HG03095 (cell line): ENCODE results near the gene EEF1B2.
"Not testable (repeated sequence)": the region's sequence is repeated elsewhere in the genome, so short reads cannot be mapped to it uniquely, and the experiment has no call there.

Experiments used
- ATAC-seq: cut with Tn5 transposase; IDR thresholded peaks from one replicate; pipeline ENCODE4 v1.9.1; 2021; ENCODE audit warnings: moderate library complexity; ENCODE audit not compliant: unreplicated experiment

EEF1B2 gene

GRCh38 chr2:206163251-206163880, 3.7 kb downstream of the EEF1B2 start:
- ATAC-seq, result no peak

GRCh38 chr2:206164261-206164862, 4.7 kb downstream of the EEF1B2 start:
- ATAC-seq, result no peak

- not testable (repeated sequence) for ATAC-seq
Observed at GRCh38 chr2:206168230-206168629, 8.5 kb downstream of the EEF1B2 start.

GRCh38 chr2:206171624-206172397, 12.1 kb downstream of the EEF1B2 start:
- ATAC-seq, result not testable (repeated sequence)

GRCh38 chr2:206173147-206173546, 13.5 kb downstream of the EEF1B2 start:
- ATAC-seq, result no peak

GRCh38 chr2:206176121-206176520, 16.4 kb downstream of the EEF1B2 start:
- no peak for ATAC-seq

GRCh38 chr2:206176901-206177300, 17.2 kb downstream of the EEF1B2 start:
- ATAC-seq, result no peak

GRCh38 chr2:206181526-206181925, 21.8 kb downstream of the EEF1B2 start:
- not testable (repeated sequence) for ATAC-seq

GRCh38 chr2:206189691-206190090, 30.0 kb downstream of the EEF1B2 start:
- ATAC-seq, result no peak

GRCh38 chr2:206190111-206190510, 30.4 kb downstream of the EEF1B2 start:
- ATAC-seq, result no peak

- no peak for ATAC-seq
Observed at GRCh38 chr2:206190689-206191088, 31.0 kb downstream of the EEF1B2 start.

- no peak for ATAC-seq
Observed at GRCh38 chr2:206192157-206192556, 32.5 kb downstream of the EEF1B2 start.

- no peak for ATAC-seq
Observed at GRCh38 chr2:206193671-206194357, 34.1 kb downstream of the EEF1B2 start.

GRCh38 chr2:206198677-206199076, 39.0 kb downstream of the EEF1B2 start:
- no peak for ATAC-seq

- ATAC-seq, result no peak
Observed at GRCh38 chr2:206201075-206201848, 41.6 kb downstream of the EEF1B2 start.

GRCh38 chr2:206202446-206202845, 42.8 kb downstream of the EEF1B2 start:
- no peak for ATAC-seq

GRCh38 chr2:206203331-206203730, 43.6 kb downstream of the EEF1B2 start:
- ATAC-seq, result no peak

GRCh38 chr2:206204710-206205109, 45.0 kb downstream of the EEF1B2 start:
- no peak for ATAC-seq

- not testable (repeated sequence) for ATAC-seq
Observed at GRCh38 chr2:206207316-206207715, 47.6 kb downstream of the EEF1B2 start.

GRCh38 chr2:206208900-206209299, 49.2 kb downstream of the EEF1B2 start:
- no peak for ATAC-seq
